Lung (tissue), 12 donors: ENCODE results near the gene PRKCZ. TPM values are rescaled to one million over a fixed set of nuclear protein-coding genes. Genes with fewer than 3 reads are reported as not detected.

Experiments
- ATAC-seq: fragments of 200-7000 bp; cut with Tn5 transposase; one replicate; pipeline ENCODE4 v1.9.1; 2020; ENCODE audit warnings: moderate number of reproducible peaks; ENCODE audit not compliant: insufficient read depth, low FRiP score
- DNase-seq, 3 donors: peaks; one replicate each; pipeline ENCODE4 v3.0.0-alpha.2; 2013 to 2017
- H3K27ac ChIP-seq, 2 donors: one replicate each; pipeline ENCODE4 v1.5.1; 2013; ENCODE audit warnings: mild to moderate bottlenecking in 2 of 2, moderate library complexity in 2 of 2, control low read depth in 1 of 2, inconsistent platforms in 1 of 2, low read depth in 1 of 2, low read length in 1 of 2
- H3K27me3 ChIP-seq, 3 donors: one replicate each; pipeline ENCODE4 v1.5.1; 2013; ENCODE audit warnings: low read length in 2 of 3; ENCODE audit not compliant: control insufficient read depth in 3 of 3, insufficient read depth in 3 of 3
- H3K36me3 ChIP-seq, 4 donors: one replicate each; pipeline ENCODE4 v1.5.1; 2013; ENCODE audit warnings: low read length in 4 of 4, mild to moderate bottlenecking in 1 of 4, moderate library complexity in 1 of 4; ENCODE audit not compliant: control insufficient read depth in 4 of 4, insufficient read depth in 4 of 4
- H3K4me1 ChIP-seq, 5 donors: one replicate each; pipeline ENCODE4 v1.5.1; 2013; ENCODE audit warnings: low read length in 5 of 5, mild to moderate bottlenecking in 2 of 5, moderate library complexity in 1 of 5; ENCODE audit not compliant: control insufficient read depth in 5 of 5, insufficient read depth in 5 of 5
- H3K4me3 ChIP-seq: one replicate; pipeline ENCODE4 v1.5.1; 2013; ENCODE audit warnings: mild to moderate bottlenecking, control low read depth, moderate library complexity
- H3K9ac ChIP-seq, 2 donors: one replicate each; pipeline ENCODE4 v1.5.1; 2013; ENCODE audit warnings: low read length in 2 of 2, control low read depth in 1 of 2; ENCODE audit not compliant: insufficient read depth in 1 of 2
- H3K9me3 ChIP-seq, 4 donors: one replicate each; pipeline ENCODE4 v1.5.1; 2013; ENCODE audit warnings: low read length in 3 of 4, mild to moderate bottlenecking in 1 of 4, moderate library complexity in 1 of 4; ENCODE audit not compliant: control insufficient read depth in 4 of 4, insufficient read depth in 3 of 4
- WGBS, 2 donors: extraction: QIAGEN DNeasy Blood & Tissue Kit; methylation state at CpG; one replicate each; pipeline ENCODE4 v1.1.7; 2013; 5-methylcytosine and 5-hydroxymethylcytosine counted together
- polyA plus RNA-seq, 2 donors: library from polyadenylated mRNA; stranded (reverse); fragments of 200-250 nt; gene quantifications; one replicate each; pipeline ENCODE4 v1.2.1, GENCODE V29; 2013
- total RNA-seq, 2 donors: library from RNA; depleted of rRNA in 1 of 2; stranded (reverse); fragments of >200 nt in 1 of 2; gene quantifications; one replicate each; pipeline ENCODE4 v1.2.1, GENCODE V29; 2014 to 2021
- TF ChIP-seq, protein P1 (sequence below): IDR thresholded peaks from 2 replicates; pipeline ENCODE4 v1.5.1; 2012; ENCODE audit warnings: mild to moderate bottlenecking; ENCODE audit errors: control extremely low read depth, extremely low read depth
- donor health status: control.
- donor health status: control.
- donor health status: Bipolar disorder and iron deficiency.
- donor health status: healthy.
- donor health status: DM: yes; HTN: yes; CAD: no.

Gene PRKCZ
- total and polyA plus RNA-seq, 4 donors, result 55.2 to 149 (median 117) TPM

DNA sequence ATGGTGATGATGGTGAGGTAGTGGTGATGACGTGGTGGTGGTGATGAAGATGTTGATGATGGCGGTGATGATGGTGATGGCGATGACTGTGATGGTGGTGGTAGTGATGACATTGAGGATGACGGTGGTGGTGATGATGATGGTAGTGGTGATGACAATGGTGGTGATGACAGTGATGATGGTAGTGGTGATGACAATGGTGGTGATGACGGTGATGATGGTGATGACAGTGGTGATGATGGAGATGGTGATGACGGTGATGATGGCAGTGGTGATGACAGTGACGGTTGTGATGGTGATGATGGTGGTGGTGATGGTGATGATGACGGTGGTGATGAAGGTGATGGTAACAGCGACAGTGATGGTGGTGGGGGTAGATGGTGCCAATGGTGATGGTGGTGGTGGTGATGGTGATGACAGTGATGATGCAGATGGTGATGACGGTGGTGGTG lies 105.0 kb downstream of the PRKCZ start:
- Histone ChIP-seq H3K9me3 (peaks cover 0 to 4% (median 0%) of the 10 kb centered on the region in 4 donors), H3K27ac (no peak overlapping the region), H3K27me3 (no peaks in the 10 kb centered on the region), H3K36me3 (peaks cover 0 to 19% (median 2%) of the 10 kb centered on the region in 4 donors), H3K4me1 (peaks cover 0 to 4% (median 0%) of the 10 kb centered on the region in 5 donors), H3K4me3 (no peak overlapping the region), H3K9ac (no peak overlapping the region)
- 98% methylated on average over 10 of the region's 10 CpGs for WGBS, 2 donors
- no peak for DNase-seq
- no peak for ATAC-seq
- TF ChIP-seq, protein P1, sequence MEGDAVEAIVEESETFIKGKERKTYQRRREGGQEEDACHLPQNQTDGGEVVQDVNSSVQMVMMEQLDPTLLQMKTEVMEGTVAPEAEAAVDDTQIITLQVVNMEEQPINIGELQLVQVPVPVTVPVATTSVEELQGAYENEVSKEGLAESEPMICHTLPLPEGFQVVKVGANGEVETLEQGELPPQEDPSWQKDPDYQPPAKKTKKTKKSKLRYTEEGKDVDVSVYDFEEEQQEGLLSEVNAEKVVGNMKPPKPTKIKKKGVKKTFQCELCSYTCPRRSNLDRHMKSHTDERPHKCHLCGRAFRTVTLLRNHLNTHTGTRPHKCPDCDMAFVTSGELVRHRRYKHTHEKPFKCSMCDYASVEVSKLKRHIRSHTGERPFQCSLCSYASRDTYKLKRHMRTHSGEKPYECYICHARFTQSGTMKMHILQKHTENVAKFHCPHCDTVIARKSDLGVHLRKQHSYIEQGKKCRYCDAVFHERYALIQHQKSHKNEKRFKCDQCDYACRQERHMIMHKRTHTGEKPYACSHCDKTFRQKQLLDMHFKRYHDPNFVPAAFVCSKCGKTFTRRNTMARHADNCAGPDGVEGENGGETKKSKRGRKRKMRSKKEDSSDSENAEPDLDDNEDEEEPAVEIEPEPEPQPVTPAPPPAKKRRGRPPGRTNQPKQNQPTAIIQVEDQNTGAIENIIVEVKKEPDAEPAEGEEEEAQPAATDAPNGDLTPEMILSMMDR, result no peak

- peaks cover 0 to 4% (median 0%) of the 10 kb centered on the region in 4 donors for H3K9me3 ChIP-seq
- ATAC-seq, result no peak
- no peaks in the 10 kb centered on the region for H3K27me3 ChIP-seq
- 78 to 79% methylated on average over 6 of the region's 6 CpGs for WGBS, 2 donors
- H3K36me3 ChIP-seq, result peaks cover 0 to 19% (median 2%) of the 10 kb centered on the region in 4 donors
- H3K9ac ChIP-seq, result no peak overlapping the region
- TF ChIP-seq, protein P1, result no peak
- no peak overlapping the region for H3K27ac ChIP-seq
- peaks cover 0 to 8% (median 0%) of the 10 kb centered on the region in 5 donors for H3K4me1 ChIP-seq
- no peak overlapping the region for H3K4me3 ChIP-seq
- DNase-seq, result no peak
These were observed 105.6 kb downstream of the PRKCZ start for GRCh38 chr1:2155788-2156187.

GRCh38 chr1:2156866-2157265 lies 106.7 kb downstream of the PRKCZ start:
- H3K36me3 ChIP-seq, result peaks cover 0 to 21% (median 2%) of the 10 kb centered on the region in 4 donors
- no peak overlapping the region for H3K27ac ChIP-seq
- no peak for ATAC-seq
- WGBS, 2 donors, result 91 to 96% methylated on average over 9 of the region's 9 CpGs
- TF ChIP-seq, protein P1, result no peak
- H3K9me3 ChIP-seq, result peaks cover 0 to 2% (median 0%) of the 10 kb centered on the region in 4 donors
- H3K9ac ChIP-seq, result no peak overlapping the region
- peaks cover 0 to 9% (median 0%) of the 10 kb centered on the region in 5 donors for H3K4me1 ChIP-seq
- no peak overlapping the region for H3K4me3 ChIP-seq
- no peak for DNase-seq
- no peaks in the 10 kb centered on the region for H3K27me3 ChIP-seq

DNA sequence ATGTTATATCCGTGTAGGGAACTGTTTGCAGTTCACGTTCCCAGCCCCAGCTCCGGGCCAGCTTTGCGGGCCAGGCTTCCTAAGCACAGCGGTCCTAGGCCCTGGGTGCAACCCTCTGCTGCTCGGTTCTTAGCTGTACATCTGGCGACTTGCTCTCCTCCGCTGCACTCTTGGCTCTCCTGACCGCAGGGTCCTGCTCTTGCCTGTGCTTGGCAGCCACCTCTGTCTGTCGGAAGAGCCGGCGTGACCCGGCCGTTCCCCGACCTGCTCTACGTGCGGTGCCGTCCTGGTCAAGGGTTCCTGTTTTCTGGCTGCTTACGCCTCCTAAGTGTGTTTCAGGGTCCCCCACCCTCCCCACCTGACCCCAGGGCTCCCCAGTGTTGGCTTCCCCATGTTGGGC lies 107.6 kb downstream of the PRKCZ start:
- Histone ChIP-seq H3K9ac (no peak overlapping the region), H3K27me3 (no peaks in the 10 kb centered on the region), H3K4me3 (no peak overlapping the region), H3K4me1 (peaks cover 0 to 9% (median 0%) of the 10 kb centered on the region in 5 donors), H3K27ac (no peak overlapping the region), H3K9me3 (peaks cover 0 to 2% (median 0%) of the 10 kb centered on the region in 4 donors), H3K36me3 (peaks cover 0 to 20% (median 2%) of the 10 kb centered on the region in 4 donors)
- 94 to 95% methylated on average over 19 of the region's 19 CpGs for WGBS, 2 donors
- TF ChIP-seq, protein P1, result no peak
- no peak for ATAC-seq
- no peak for DNase-seq
